ENCODE data around the gene ATE1. TPM values are rescaled to one million over a fixed set of nuclear protein-coding genes. Genes with fewer than 3 reads are reported as not detected.

ATE1 gene
- total and polyA plus RNA-seq, 2 donors (not counting 3 experiments of a cell fraction or from before 2014, with no cell fraction given) = 8.7 to 27.1 TPM

DNA sequence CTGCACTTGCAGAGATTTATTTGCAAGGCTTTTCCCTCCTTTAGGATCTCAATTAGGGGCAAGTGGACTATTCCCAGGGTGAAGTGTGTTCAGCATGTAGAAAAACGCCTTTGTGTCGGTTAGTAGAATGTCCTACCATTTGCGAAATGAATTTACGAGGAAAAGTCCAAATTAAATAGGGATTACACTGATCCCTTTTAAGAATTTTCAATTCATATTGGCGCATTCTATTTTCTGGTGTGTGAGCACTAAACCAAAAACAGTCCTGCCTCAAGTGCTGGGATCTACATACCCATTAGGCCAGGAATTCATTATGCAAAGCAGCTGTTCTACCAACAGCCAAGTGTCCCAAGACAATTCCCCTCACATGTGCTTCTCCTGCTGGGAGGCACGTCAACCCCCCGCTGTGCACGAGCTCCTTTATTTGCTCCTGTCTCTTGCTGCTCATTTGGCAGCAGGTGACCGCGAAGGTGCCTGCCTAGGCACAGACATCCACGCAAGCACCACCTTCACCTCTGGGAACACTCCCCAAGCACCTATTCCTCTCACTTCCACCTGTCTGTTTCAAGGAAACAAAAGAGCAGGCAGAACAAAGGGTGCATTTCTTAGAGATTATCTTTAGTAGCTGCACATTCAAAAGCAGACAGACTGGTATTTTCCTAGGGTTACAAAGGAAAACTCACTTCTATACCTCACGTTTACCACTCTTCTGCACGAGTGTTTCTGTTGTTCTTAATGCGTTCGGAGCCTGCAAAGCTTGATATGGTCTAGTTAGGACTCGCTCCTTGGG lies 195.0 kb downstream of the ATE1 start:
- Histone ChIP-seq H3K27ac (ENCODE audit: insufficient read depth, low read depth, low read length) (no peak overlapping the region), H4K20me1 (replicated peaks; ENCODE audit: control insufficient read depth, extremely low read depth, insufficient read depth, low read length) (no peaks in the 10 kb centered on the region), H3K79me2 (ENCODE audit: control insufficient read depth, insufficient read depth, low read length) (no peaks in the 10 kb centered on the region), H3K27me3 (ENCODE audit: control insufficient read depth in 2 of 2, insufficient read depth in 2 of 2, low read length in 2 of 2) (no peaks in the 10 kb centered on the region), H3K36me3 (ENCODE audit: control insufficient read depth in 2 of 2, extremely low read depth in 1 of 2, insufficient read depth in 2 of 2, low read length in 2 of 2) (no peaks in the 10 kb centered on the region), H3K9me1 (replicated peaks; ENCODE audit: control insufficient read depth, extremely low read depth, insufficient read depth, low read length) (no peaks in the 10 kb centered on the region), H3K4me3 (replicated peaks in 1 of 3; ENCODE audit: insufficient read depth in 1 of 3, low read depth in 1 of 3, low read length in 3 of 3) (no peak overlapping the region), H3K9me3 (replicated peaks; ENCODE audit: control insufficient read depth, insufficient read depth, low read length) (no peaks in the 10 kb centered on the region), H3K4me1 (ENCODE audit: control insufficient read depth, extremely low read depth, insufficient read depth, low read length) (peaks cover 19% of the 10 kb centered on the region), H2AFZ (ENCODE audit: low read depth, low read length) (no peak overlapping the region), H3K4me2 (ENCODE audit: insufficient read depth, low read length) (no peak overlapping the region), H3K9ac (replicated peaks; ENCODE audit: extremely low read depth, insufficient read depth, low read length) (no peak overlapping the region)
- no peak for FAIRE-seq
- CTCF ChIA-PET = interaction anchor here (1.0 to 3.2 kb wide), 8 partner anchors 10 to 1511 kb away, joined by 3 to 11 read pairs (median 4); no protein-coding TSS in a partner anchor
- POLR2A ChIA-PET = no interaction called here
- DNase-seq (ENCODE audit: low read depth, low spot score) = no peak
- dilution Hi-C loops (cut with MboI; ENCODE audit: extremely low pct_ligation_motif_present, low sequenced_read_pairs) (no loop called here), intact Hi-C loops (cut with micrococcal nuclease) (loop anchor here (10.0 kb wide), 1 partner anchor 1508 kb away; no protein-coding TSS in a partner anchor)
- TF ChIP-seq POLR2A (IDR thresholded peaks at IDR 0.05; ENCODE audit: low read depth, low read length) (no peak), FOS (IDR thresholded peaks at IDR 0.05; ENCODE audit: borderline replicate concordance, insufficient read depth, low read length) (no peak), EZH2 (IDR thresholded peaks at IDR 0.05; ENCODE audit: borderline replicate concordance, low read depth, low read length, severe bottlenecking) (no peak), MYC (IDR thresholded peaks at IDR 0.05; ENCODE audit: low read depth, low read length) (no peak), JUN (IDR thresholded peaks at IDR 0.05; ENCODE audit: borderline replicate concordance, insufficient read depth, insufficient read length, low read depth) (no peak), GATA2 (IDR thresholded peaks at IDR 0.05; ENCODE audit: insufficient read depth, insufficient read length, low read depth, low read length) (no peak), POLR2AphosphoS5 (IDR thresholded peaks at IDR 0.05; ENCODE audit: insufficient read depth, low read depth, low read length) (no peak)
- TF ChIP-seq, protein P1, sequence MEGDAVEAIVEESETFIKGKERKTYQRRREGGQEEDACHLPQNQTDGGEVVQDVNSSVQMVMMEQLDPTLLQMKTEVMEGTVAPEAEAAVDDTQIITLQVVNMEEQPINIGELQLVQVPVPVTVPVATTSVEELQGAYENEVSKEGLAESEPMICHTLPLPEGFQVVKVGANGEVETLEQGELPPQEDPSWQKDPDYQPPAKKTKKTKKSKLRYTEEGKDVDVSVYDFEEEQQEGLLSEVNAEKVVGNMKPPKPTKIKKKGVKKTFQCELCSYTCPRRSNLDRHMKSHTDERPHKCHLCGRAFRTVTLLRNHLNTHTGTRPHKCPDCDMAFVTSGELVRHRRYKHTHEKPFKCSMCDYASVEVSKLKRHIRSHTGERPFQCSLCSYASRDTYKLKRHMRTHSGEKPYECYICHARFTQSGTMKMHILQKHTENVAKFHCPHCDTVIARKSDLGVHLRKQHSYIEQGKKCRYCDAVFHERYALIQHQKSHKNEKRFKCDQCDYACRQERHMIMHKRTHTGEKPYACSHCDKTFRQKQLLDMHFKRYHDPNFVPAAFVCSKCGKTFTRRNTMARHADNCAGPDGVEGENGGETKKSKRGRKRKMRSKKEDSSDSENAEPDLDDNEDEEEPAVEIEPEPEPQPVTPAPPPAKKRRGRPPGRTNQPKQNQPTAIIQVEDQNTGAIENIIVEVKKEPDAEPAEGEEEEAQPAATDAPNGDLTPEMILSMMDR (IDR thresholded peaks at IDR 0.05; ENCODE audit: extremely low read depth in 1 of 2, insufficient read depth in 1 of 2, low read depth in 1 of 2, low read length in 2 of 2) = no peak
- TF ChIP-seq, protein P2, sequence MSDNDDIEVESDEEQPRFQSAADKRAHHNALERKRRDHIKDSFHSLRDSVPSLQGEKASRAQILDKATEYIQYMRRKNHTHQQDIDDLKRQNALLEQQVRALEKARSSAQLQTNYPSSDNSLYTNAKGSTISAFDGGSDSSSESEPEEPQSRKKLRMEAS (IDR thresholded peaks at IDR 0.05; ENCODE audit: insufficient read depth, insufficient read length) = no peak
- no TSS peak for BruUV-seq (replicated peaks)
